Immature natural killer cell (primary cell): Measurements from ENCODE around the gene DSN1. TPM values are rescaled to one million over a fixed set of nuclear protein-coding genes. Genes with fewer than 3 reads are reported as not detected.

Experiments
- DNase-seq, 3 donors: peaks; one replicate each; pipeline ENCODE4 v3.0.0; 2022; ENCODE audit warnings: mixed read lengths in 1 of 3
- H3K27ac Mint-ChIP-seq, 6 donors: one replicate each; pipeline ENCODE4 v1.8.0; 2020; ENCODE audit warnings: mixed read lengths in 6 of 6, mild to moderate bottlenecking in 5 of 6, inconsistent platforms in 4 of 6, moderate library complexity in 3 of 6
- H3K27me3 Mint-ChIP-seq, 3 donors: one replicate each; pipeline ENCODE4 v1.8.0; 2020 to 2021; ENCODE audit warnings: low read depth in 3 of 3, mild to moderate bottlenecking in 3 of 3, mixed read lengths in 3 of 3, moderate library complexity in 3 of 3, inconsistent platforms in 1 of 3
- H3K36me3 Mint-ChIP-seq, 3 donors: one replicate each; pipeline ENCODE4 v1.8.0; 2020; ENCODE audit warnings: mixed read lengths in 3 of 3, inconsistent platforms in 2 of 3, mild to moderate bottlenecking in 2 of 3
- H3K4me1 Mint-ChIP-seq, 2 donors: one replicate each; pipeline ENCODE4 v1.8.0; 2020; ENCODE audit warnings: inconsistent platforms in 2 of 2, mild to moderate bottlenecking in 2 of 2, mixed read lengths in 2 of 2, moderate library complexity in 1 of 2
- H3K4me3 Mint-ChIP-seq, 5 donors: one replicate each; pipeline ENCODE4 v1.8.0; 2020; ENCODE audit warnings: mild to moderate bottlenecking in 5 of 5, mixed read lengths in 5 of 5, inconsistent platforms in 3 of 5, moderate library complexity in 3 of 5
- H3K9me3 Mint-ChIP-seq, 6 donors: one replicate each; pipeline ENCODE4 v1.8.0; 2020; ENCODE audit warnings: mild to moderate bottlenecking in 6 of 6, mixed read lengths in 6 of 6, inconsistent platforms in 4 of 6, moderate library complexity in 3 of 6
- polyA plus RNA-seq, 3 donors: library from polyadenylated mRNA; unstranded; fragments of 300-500 nt; fragmentation: Illumina TruSeq; gene quantifications; one replicate each; pipeline ENCODE4 v1.2.3, GENCODE V29; 2021

DSN1 gene
- polyA plus RNA-seq, 3 donors from 2014 or later, result 9.5 to 15.8 (median 11.9) TPM

DNA sequence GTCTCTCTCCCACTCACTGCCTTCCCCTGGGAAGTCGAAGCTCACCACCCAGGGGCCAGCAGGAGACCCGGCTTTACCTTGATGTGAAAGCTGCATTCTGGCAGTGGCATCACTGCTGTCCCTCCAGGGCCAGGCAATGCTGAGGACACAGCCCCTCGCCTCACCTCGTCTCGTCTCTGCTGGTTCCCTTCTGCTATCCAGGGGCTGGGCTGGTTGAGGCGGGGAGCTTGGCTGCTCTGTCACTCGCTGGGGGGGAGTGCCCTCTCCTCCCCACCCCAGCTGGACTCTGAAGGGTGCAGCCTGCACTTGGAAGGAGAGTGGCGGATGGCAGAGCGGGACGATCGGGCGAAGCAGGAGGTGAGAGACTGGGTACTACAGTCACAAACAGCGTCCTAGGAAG is 12.7 kb upstream of the DSN1 start:
- no peaks in the 10 kb centered on the region for H3K9me3 Mint-ChIP-seq
- peaks cover 0 to 13% (median 4%) of the 10 kb centered on the region in 3 donors for H3K36me3 Mint-ChIP-seq
- H3K27ac Mint-ChIP-seq, result no peak overlapping the region
- H3K27me3 Mint-ChIP-seq, result no peaks in the 10 kb centered on the region
- H3K4me3 Mint-ChIP-seq, result no peak overlapping the region
- H3K4me1 Mint-ChIP-seq, result no peaks in the 10 kb centered on the region
- DNase-seq, result no peak

DNA sequence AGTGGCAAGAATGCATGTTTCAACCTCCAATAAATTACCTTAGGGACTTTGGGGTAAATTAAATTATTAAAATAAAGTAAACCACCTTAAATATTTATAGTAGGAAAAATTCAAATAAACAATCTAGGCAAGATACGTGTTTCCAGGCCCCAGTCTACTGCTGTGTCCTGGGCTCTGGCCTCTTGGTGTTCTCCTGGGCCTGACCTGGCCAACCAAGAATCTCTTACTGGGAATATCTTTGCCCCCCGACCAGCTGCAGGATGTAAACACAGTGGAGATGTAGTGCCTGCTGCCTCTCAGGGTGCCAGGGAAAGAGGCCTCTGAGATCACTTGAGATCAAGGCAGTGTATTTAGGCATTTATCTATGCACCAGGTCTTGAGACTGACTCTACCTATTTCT is 11.7 kb upstream of the DSN1 start:
- Mint-ChIP-seq H3K4me3 (no peak overlapping the region), H3K27ac (no peak overlapping the region), H3K27me3 (no peaks in the 10 kb centered on the region), H3K4me1 (no peaks in the 10 kb centered on the region), H3K9me3 (no peaks in the 10 kb centered on the region), H3K36me3 (peaks cover 0 to 13% (median 4%) of the 10 kb centered on the region in 3 donors)
- no peak for DNase-seq

- no peak for DNase-seq
- H3K9me3 Mint-ChIP-seq, result no peaks in the 10 kb centered on the region
- H3K4me1 Mint-ChIP-seq, result no peaks in the 10 kb centered on the region
- no peaks in the 10 kb centered on the region for H3K27me3 Mint-ChIP-seq
- H3K36me3 Mint-ChIP-seq, result peaks cover 0 to 13% (median 4%) of the 10 kb centered on the region in 3 donors
- no peak overlapping the region for H3K4me3 Mint-ChIP-seq
- H3K27ac Mint-ChIP-seq, result no peak overlapping the region
Observed at GRCh38 chr20:36784900-36785299, 11.3 kb upstream of the DSN1 start.

- DNase-seq, result no peak
- Mint-ChIP-seq H3K9me3 (no peaks in the 10 kb centered on the region), H3K27ac (no peak overlapping the region), H3K4me1 (no peaks in the 10 kb centered on the region), H3K4me3 (no peak overlapping the region), H3K36me3 (peaks cover 0 to 13% (median 4%) of the 10 kb centered on the region in 3 donors), H3K27me3 (peaks cover 0 to 2% (median 0%) of the 10 kb centered on the region in 3 donors)
Observed at GRCh38 chr20:36784116-36784515, 10.6 kb upstream of the DSN1 start.

DNA sequence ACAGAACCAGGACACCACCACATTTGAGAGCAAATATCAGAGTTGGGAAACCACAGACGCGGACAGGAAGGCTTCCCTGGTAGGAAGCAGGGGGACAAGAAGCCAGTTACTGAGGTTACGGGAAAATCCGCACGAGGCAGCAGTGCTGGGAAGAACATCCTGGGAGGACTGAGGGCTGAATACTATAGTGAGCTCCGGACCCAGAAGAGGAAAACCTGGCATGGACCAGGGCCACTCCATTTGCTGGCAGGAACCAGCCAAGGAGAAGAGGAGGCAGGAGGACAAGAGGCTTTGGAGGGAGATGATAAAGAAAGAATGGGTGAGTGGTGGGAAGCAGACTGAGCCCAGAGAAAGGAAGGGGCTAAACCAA is 6.1 kb upstream of the DSN1 start:
- H3K4me1 Mint-ChIP-seq, result peaks cover 0 to 4% of the 10 kb centered on the region in 2 donors
- no peak for DNase-seq
- no peaks in the 10 kb centered on the region for H3K9me3 Mint-ChIP-seq
- H3K36me3 Mint-ChIP-seq, result peaks cover 0 to 11% (median 0%) of the 10 kb centered on the region in 3 donors
- H3K4me3 Mint-ChIP-seq, result no peak overlapping the region
- peaks cover 0 to 3% (median 3%) of the 10 kb centered on the region in 3 donors for H3K27me3 Mint-ChIP-seq
- peak overlapping the region in 1 of 6 donors; percentile 26 for H3K27ac Mint-ChIP-seq

DNA sequence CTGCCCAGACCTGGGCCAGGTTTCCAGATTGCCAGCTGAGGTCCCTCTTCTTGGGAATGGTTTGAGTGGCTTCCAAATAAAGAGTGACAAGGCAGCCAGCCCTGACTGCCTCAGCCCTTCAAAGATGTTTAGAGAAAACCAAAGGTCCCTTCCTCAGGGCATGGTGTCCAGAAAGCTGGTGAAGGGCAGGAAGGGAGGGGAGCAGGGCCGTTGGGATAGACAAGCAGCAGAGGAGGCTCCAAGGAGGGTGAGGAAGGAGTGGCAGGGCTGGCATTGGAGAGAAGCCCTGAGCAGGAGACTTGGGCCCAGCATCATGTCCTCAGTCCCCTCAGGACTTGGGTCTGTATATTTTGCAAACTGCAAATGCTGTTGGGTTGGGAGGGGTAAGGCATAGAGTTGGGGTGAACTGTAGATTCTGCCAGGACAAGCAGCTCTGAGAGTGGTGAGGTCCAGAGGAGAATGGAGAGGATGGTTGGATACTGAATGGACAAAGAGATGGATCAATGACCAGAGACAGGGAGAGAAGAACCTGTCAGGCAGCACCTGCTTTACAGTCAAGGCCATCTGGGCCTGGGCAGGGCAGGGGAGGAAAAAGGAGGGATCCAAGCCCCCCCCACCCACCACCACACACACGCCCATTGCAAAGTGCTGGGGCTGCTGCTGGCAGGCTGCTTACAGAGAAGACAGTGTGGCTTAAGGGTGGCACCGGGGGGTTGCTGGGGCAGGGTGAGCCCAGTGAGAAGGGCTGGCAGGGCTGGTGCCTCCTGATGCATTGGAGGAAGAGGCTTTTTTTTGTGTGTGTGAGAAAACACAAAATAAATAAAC is 5.5 kb upstream of the DSN1 start:
- Mint-ChIP-seq H3K4me3 (no peak overlapping the region), H3K27me3 (peaks cover under 1 to 5% (median 4%) of the 10 kb centered on the region in 3 donors), H3K9me3 (no peaks in the 10 kb centered on the region), H3K4me1 (peaks cover 3 to 4% of the 10 kb centered on the region in 2 donors), H3K36me3 (peaks cover 0 to 11% (median 0%) of the 10 kb centered on the region in 3 donors), H3K27ac (peak overlapping the region in 2 of 6 donors; percentile 19 to 85)
- DNase-seq, result no peak

- peaks cover 7 to 11% (median 11%) of the 10 kb centered on the region in 3 donors for H3K27me3 Mint-ChIP-seq
Observed at GRCh38 chr20:36777576-36777975, 4.0 kb upstream of the DSN1 start.

DNA sequence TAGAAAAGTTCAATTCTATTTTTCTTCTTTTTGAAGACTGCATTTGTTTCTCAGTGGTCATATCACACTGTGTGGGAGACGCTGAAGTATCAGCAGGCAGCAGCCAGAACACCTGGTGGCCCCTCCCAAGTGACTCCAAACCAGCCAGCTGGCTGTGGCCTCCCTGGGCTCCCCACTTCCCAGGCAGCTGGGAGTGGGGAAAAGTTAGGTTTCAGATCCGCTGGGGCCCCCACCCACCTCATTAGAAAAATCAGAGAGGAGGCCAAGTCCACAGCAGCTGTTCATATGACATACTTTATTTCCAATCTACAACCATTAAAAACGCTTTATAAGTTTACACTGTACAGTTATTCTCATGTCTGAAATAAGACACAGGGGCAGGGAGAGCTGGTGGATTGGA is 3.6 kb upstream of the DSN1 start:
- no peak overlapping the region for H3K27ac Mint-ChIP-seq
- DNase-seq, result no peak
- peaks cover 7 to 11% (median 11%) of the 10 kb centered on the region in 3 donors for H3K27me3 Mint-ChIP-seq
- H3K4me3 Mint-ChIP-seq, result no peak overlapping the region
- peaks cover 16 to 22% of the 10 kb centered on the region in 2 donors for H3K4me1 Mint-ChIP-seq
- no peaks in the 10 kb centered on the region for H3K9me3 Mint-ChIP-seq
- H3K36me3 Mint-ChIP-seq, result no peaks in the 10 kb centered on the region

More at GRCh38 chr20:36777576-36777975, 4.0 kb upstream of the DSN1 start:
- Mint-ChIP-seq H3K4me1 (peaks cover 15 to 18% of the 10 kb centered on the region in 2 donors), H3K9me3 (no peaks in the 10 kb centered on the region), H3K36me3 (no peaks in the 10 kb centered on the region), H3K27ac (no peak overlapping the region), H3K4me3 (no peak overlapping the region)
- no peak for DNase-seq

- DNase-seq, result no peak
- no peaks in the 10 kb centered on the region for H3K36me3 Mint-ChIP-seq
- H3K4me1 Mint-ChIP-seq, result peaks cover 16 to 22% of the 10 kb centered on the region in 2 donors
- peak overlapping the region in 2 of 6 donors; percentile 35 to 62 for H3K27ac Mint-ChIP-seq
- H3K9me3 Mint-ChIP-seq, result no peaks in the 10 kb centered on the region
- H3K27me3 Mint-ChIP-seq, result peaks cover 7 to 11% (median 11%) of the 10 kb centered on the region in 3 donors
- peak overlapping the region in 4 of 5 donors; percentile 3 to 63 (median 32) for H3K4me3 Mint-ChIP-seq
Observed at GRCh38 chr20:36775826-36776225, 2.3 kb upstream of the DSN1 start.

DNA sequence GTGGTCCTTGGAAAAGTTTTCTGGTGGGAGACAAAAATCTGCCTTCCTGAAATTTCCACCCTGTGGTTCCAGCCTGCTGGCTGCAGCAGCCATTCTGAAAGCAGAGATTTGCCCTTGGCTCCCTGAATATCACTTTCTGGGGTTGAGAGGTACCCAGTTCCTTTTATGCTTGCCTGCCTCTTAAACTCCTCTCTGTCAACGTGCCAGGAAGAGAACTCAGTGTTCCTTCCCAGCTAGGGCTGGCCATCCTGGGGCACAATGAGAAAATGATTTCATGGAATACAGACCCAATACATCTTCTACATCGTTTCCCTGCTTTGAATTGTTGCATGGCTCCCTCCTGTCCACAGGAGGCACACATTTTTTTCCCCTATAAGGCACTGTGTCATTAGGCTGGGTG is 1.6 kb upstream of the DSN1 start:
- peak overlapping the region in 4 of 6 donors; percentile 49 to 84 (median 64) for H3K27ac Mint-ChIP-seq
- no peak for DNase-seq
- peaks cover 16 to 22% of the 10 kb centered on the region in 2 donors for H3K4me1 Mint-ChIP-seq
- H3K4me3 Mint-ChIP-seq, result peak overlapping the region; percentile 76 to 97 (median 97)
- H3K36me3 Mint-ChIP-seq, result no peaks in the 10 kb centered on the region
- no peaks in the 10 kb centered on the region for H3K9me3 Mint-ChIP-seq
- peaks cover 7 to 11% (median 11%) of the 10 kb centered on the region in 3 donors for H3K27me3 Mint-ChIP-seq

DNA sequence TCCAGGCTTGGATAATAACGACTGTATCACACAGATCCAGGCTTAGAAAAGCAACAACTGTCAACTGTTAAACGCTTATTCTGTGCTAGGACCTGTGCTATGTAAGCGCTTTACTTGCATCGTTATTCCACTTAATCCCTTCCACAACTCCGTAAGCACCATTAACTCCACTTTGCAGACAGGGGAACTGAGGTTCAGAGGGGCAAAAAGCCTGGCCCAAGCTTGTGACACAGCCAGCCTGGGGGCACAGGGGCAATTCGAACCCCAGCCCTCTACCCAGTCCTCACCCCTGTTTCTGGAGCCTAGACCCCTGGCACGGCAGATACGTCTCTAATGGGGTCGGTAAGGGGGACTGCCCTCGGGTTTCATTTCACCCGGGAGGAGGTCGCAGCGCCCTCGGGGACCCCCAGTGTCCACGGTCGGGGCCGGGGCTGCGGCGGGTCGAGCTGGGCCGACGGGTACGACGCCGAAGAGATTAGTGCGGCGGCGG is 411 bp downstream of the DSN1 start:
- H3K27me3 Mint-ChIP-seq, result peaks cover 7 to 11% (median 9%) of the 10 kb centered on the region in 3 donors
- H3K36me3 Mint-ChIP-seq, result no peaks in the 10 kb centered on the region
- no peak for DNase-seq
- peaks cover 17 to 22% of the 10 kb centered on the region in 2 donors for H3K4me1 Mint-ChIP-seq
- no peaks in the 10 kb centered on the region for H3K9me3 Mint-ChIP-seq
- peak overlapping the region; percentile 95 to 97 (median 97) for H3K4me3 Mint-ChIP-seq
- H3K27ac Mint-ChIP-seq, result peak overlapping the region; percentile 94 to 98 (median 97)

GRCh38 chr20:36770680-36771079 is 2.9 kb downstream of the DSN1 start:
- Mint-ChIP-seq H3K27me3 (peaks cover 7 to 13% (median 8%) of the 10 kb centered on the region in 3 donors), H3K4me1 (peaks cover 17 to 22% of the 10 kb centered on the region in 2 donors), H3K4me3 (no peak overlapping the region), H3K36me3 (no peaks in the 10 kb centered on the region), H3K9me3 (no peaks in the 10 kb centered on the region), H3K27ac (peak overlapping the region in 1 of 6 donors; percentile 74)
- no peak for DNase-seq

DNA sequence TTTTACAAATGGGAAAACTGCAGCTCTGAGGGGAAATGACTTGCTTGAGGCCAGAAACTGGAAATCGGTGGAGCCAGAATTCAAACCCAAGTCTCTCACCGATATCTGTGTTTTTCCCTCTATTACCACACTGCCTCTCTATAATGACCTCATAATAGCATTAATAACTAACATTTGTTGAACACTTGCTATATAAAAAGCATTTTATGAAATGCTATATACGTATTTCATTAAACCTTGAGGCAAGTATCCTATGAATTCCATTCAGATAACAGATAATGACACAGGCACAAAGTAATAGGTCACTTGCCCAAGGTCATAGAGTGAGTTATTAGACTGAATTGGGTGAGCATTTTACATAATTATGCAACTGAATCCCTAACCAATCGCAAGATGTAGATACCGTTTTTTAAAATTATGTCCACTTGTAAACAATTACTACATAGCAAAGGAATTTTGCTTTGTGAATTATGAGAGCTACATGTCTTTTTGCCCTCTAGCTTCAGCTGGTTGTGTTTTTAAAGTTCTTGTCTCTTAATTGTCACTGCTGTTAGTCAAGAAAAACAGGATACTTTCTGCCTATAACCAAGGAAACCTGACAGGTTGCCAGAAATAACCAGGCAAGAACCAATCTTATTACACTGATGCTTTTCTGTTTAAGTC is 4.7 kb downstream of the DSN1 start:
- Mint-ChIP-seq H3K27me3 (peaks cover 4 to 6% (median 5%) of the 10 kb centered on the region in 3 donors), H3K4me3 (no peak overlapping the region), H3K4me1 (peaks cover 13 to 17% of the 10 kb centered on the region in 2 donors)

GRCh38 chr20:36761125-36761524 is 12.4 kb downstream of the DSN1 start:
- peaks cover 7 to 12% of the 10 kb centered on the region in 2 donors for H3K4me1 Mint-ChIP-seq
- H3K27me3 Mint-ChIP-seq, result no peaks in the 10 kb centered on the region
- DNase-seq, result no peak
- no peaks in the 10 kb centered on the region for H3K9me3 Mint-ChIP-seq
- no peak overlapping the region for H3K4me3 Mint-ChIP-seq
- peaks cover 3 to 14% (median 8%) of the 10 kb centered on the region in 3 donors for H3K36me3 Mint-ChIP-seq
- peak overlapping the region in 2 of 6 donors; percentile 1 to 62 for H3K27ac Mint-ChIP-seq

More for the DNA sequence above, 4.7 kb downstream of the DSN1 start:
- no peak for DNase-seq
- Mint-ChIP-seq H3K36me3 (no peaks in the 10 kb centered on the region), H3K27ac (peak overlapping the region in 2 of 6 donors; percentile 16 to 17), H3K9me3 (no peaks in the 10 kb centered on the region)
